Lung (tissue), 12 donors: ENCODE data around the gene SIRT4. TPM values are rescaled to one million over a fixed set of nuclear protein-coding genes. Genes with fewer than 3 reads are reported as not detected.

ENCODE experiments used
- ATAC-seq: fragments of 200-7000 bp; cut with Tn5 transposase; one replicate; pipeline ENCODE4 v1.9.1; 2020; ENCODE audit warnings: moderate number of reproducible peaks; ENCODE audit not compliant: insufficient read depth, low FRiP score
- DNase-seq, 3 donors: peaks; one replicate each; pipeline ENCODE4 v3.0.0-alpha.2; 2013 to 2017
- H3K27ac ChIP-seq, 2 donors: one replicate each; pipeline ENCODE4 v1.5.1; 2013; ENCODE audit warnings: mild to moderate bottlenecking in 2 of 2, moderate library complexity in 2 of 2, control low read depth in 1 of 2, inconsistent platforms in 1 of 2, low read depth in 1 of 2, low read length in 1 of 2
- H3K27me3 ChIP-seq, 3 donors: one replicate each; pipeline ENCODE4 v1.5.1; 2013; ENCODE audit warnings: low read length in 2 of 3; ENCODE audit not compliant: control insufficient read depth in 3 of 3, insufficient read depth in 3 of 3
- H3K36me3 ChIP-seq, 4 donors: one replicate each; pipeline ENCODE4 v1.5.1; 2013; ENCODE audit warnings: low read length in 4 of 4, mild to moderate bottlenecking in 1 of 4, moderate library complexity in 1 of 4; ENCODE audit not compliant: control insufficient read depth in 4 of 4, insufficient read depth in 4 of 4
- H3K4me1 ChIP-seq, 5 donors: one replicate each; pipeline ENCODE4 v1.5.1; 2013; ENCODE audit warnings: low read length in 5 of 5, mild to moderate bottlenecking in 2 of 5, moderate library complexity in 1 of 5; ENCODE audit not compliant: control insufficient read depth in 5 of 5, insufficient read depth in 5 of 5
- H3K4me3 ChIP-seq: one replicate; pipeline ENCODE4 v1.5.1; 2013; ENCODE audit warnings: mild to moderate bottlenecking, control low read depth, moderate library complexity
- H3K9ac ChIP-seq, 2 donors: one replicate each; pipeline ENCODE4 v1.5.1; 2013; ENCODE audit warnings: low read length in 2 of 2, control low read depth in 1 of 2; ENCODE audit not compliant: insufficient read depth in 1 of 2
- H3K9me3 ChIP-seq, 4 donors: one replicate each; pipeline ENCODE4 v1.5.1; 2013; ENCODE audit warnings: low read length in 3 of 4, mild to moderate bottlenecking in 1 of 4, moderate library complexity in 1 of 4; ENCODE audit not compliant: control insufficient read depth in 4 of 4, insufficient read depth in 3 of 4
- WGBS, 2 donors: extraction: QIAGEN DNeasy Blood & Tissue Kit; methylation state at CpG; one replicate each; pipeline ENCODE4 v1.1.7; 2013; 5-methylcytosine and 5-hydroxymethylcytosine counted together
- polyA plus RNA-seq, 2 donors: library from polyadenylated mRNA; stranded (reverse); fragments of 200-250 nt; gene quantifications; one replicate each; pipeline ENCODE4 v1.2.1, GENCODE V29; 2013
- total RNA-seq, 2 donors: library from RNA; depleted of rRNA in 1 of 2; stranded (reverse); fragments of >200 nt in 1 of 2; gene quantifications; one replicate each; pipeline ENCODE4 v1.2.1, GENCODE V29; 2014 to 2021
- TF ChIP-seq, protein P1 (sequence below): IDR thresholded peaks from 2 replicates; pipeline ENCODE4 v1.5.1; 2012; ENCODE audit warnings: mild to moderate bottlenecking; ENCODE audit errors: control extremely low read depth, extremely low read depth
- donor health status: control.
- donor health status: control.
- donor health status: Bipolar disorder and iron deficiency.
- donor health status: healthy.
- donor health status: DM: yes; HTN: yes; CAD: no.

The SIRT4 gene
- total and polyA plus RNA-seq, 4 donors: 0.95 to 5.9 (median 1.7) TPM

DNA sequence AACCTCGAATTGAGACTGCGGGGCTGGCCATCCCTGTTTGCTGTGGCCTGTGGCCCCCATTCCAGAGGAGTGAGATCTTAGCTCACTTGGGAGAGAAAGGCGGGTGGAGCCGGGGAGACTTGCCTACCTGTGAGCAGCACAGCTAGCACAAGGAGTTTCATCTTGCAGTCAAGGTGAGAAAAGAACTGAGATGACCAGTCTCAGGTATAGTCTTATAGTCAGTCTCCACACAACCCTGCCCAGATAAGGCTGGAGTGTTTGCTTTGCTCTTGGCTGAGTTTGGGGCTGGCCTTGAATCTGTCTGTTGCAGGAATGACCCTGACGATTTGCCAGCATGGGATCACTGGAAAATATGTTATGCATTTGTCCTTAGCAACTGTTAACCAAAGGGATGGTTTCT is 25.5 kb downstream of the SIRT4 start, which contains the start of gene PLA2G1B:
Gene PLA2G1B (minus strand): TSS at position 187 of the 400 bp plus-strand sequence. CDS start 26 bp downstream, at position 161.
- ATAC-seq: no peak
- 63 to 75% methylated on average over 5 of the region's 5 CpGs for WGBS, 2 donors

GRCh38 chr12:120328228-120328627 is 26.1 kb downstream of the SIRT4 start:
- H3K4me3 ChIP-seq: no peak overlapping the region
- WGBS, 2 donors: 81 to 86% methylated on average over 4 of the region's 4 CpGs
- no peaks in the 10 kb centered on the region for H3K36me3 ChIP-seq
- H3K27ac ChIP-seq: no peak overlapping the region
- peaks cover 0 to 4% (median 0%) of the 10 kb centered on the region in 5 donors for H3K4me1 ChIP-seq
- TF ChIP-seq, protein P1, sequence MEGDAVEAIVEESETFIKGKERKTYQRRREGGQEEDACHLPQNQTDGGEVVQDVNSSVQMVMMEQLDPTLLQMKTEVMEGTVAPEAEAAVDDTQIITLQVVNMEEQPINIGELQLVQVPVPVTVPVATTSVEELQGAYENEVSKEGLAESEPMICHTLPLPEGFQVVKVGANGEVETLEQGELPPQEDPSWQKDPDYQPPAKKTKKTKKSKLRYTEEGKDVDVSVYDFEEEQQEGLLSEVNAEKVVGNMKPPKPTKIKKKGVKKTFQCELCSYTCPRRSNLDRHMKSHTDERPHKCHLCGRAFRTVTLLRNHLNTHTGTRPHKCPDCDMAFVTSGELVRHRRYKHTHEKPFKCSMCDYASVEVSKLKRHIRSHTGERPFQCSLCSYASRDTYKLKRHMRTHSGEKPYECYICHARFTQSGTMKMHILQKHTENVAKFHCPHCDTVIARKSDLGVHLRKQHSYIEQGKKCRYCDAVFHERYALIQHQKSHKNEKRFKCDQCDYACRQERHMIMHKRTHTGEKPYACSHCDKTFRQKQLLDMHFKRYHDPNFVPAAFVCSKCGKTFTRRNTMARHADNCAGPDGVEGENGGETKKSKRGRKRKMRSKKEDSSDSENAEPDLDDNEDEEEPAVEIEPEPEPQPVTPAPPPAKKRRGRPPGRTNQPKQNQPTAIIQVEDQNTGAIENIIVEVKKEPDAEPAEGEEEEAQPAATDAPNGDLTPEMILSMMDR: no peak
- no peak overlapping the region for H3K9ac ChIP-seq
- no peak for DNase-seq
- H3K9me3 ChIP-seq: no peaks in the 10 kb centered on the region
- no peak for ATAC-seq
- H3K27me3 ChIP-seq: no peaks in the 10 kb centered on the region

More for the DNA sequence above, 25.5 kb downstream of the SIRT4 start, which contains the start of gene PLA2G1B:
- no peaks in the 10 kb centered on the region for H3K27me3 ChIP-seq
- no peak within 1 kb of the TSS for H3K9ac ChIP-seq
- H3K36me3 ChIP-seq: no peaks in the 10 kb centered on the region
- H3K4me1 ChIP-seq: peaks cover 0 to 4% (median 0%) of the 10 kb centered on the region in 5 donors
- H3K4me3 ChIP-seq: no peak within 1 kb of the TSS
- DNase-seq: peak; percentile 16 to 30 (median 21)
- TF ChIP-seq, protein P1: no peak
- H3K9me3 ChIP-seq: no peaks in the 10 kb centered on the region
- no peak within 1 kb of the TSS for H3K27ac ChIP-seq

GRCh38 chr12:120331390-120331789 is 29.3 kb downstream of the SIRT4 start:
- H3K36me3 ChIP-seq: no peaks in the 10 kb centered on the region
- H3K9me3 ChIP-seq: peaks cover 0 to 2% (median 0%) of the 10 kb centered on the region in 4 donors
- H3K27ac ChIP-seq: no peak overlapping the region
- no peaks in the 10 kb centered on the region for H3K4me1 ChIP-seq
- no peaks in the 10 kb centered on the region for H3K27me3 ChIP-seq
- DNase-seq (no peak), ATAC-seq (no peak)
- H3K4me3 ChIP-seq: no peak overlapping the region
- TF ChIP-seq, protein P1: no peak
- H3K9ac ChIP-seq: no peak overlapping the region
- WGBS, 2 donors: 66 to 70% methylated on average over 3 of the region's 3 CpGs

- ATAC-seq (no peak), DNase-seq (no peak)
- Histone ChIP-seq H3K4me1 (no peaks in the 10 kb centered on the region), H3K27ac (no peak overlapping the region), H3K4me3 (no peak overlapping the region), H3K27me3 (no peaks in the 10 kb centered on the region), H3K9ac (no peak overlapping the region), H3K36me3 (no peaks in the 10 kb centered on the region), H3K9me3 (peaks cover 0 to 2% (median 0%) of the 10 kb centered on the region in 4 donors)
- TF ChIP-seq, protein P1: no peak
- WGBS, 2 donors: 85 to 86% methylated on average over 5 of the region's 5 CpGs
These were observed 29.9 kb downstream of the SIRT4 start for GRCh38 chr12:120332041-120332440.
